HG03045 (cell line): Measurements from ENCODE around the gene ODAD4.

Experiments
- ATAC-seq: cut with Tn5 transposase; IDR thresholded peaks from one replicate; pipeline ENCODE4 v1.9.1; 2021; ENCODE audit warnings: mild to moderate bottlenecking, moderate library complexity; ENCODE audit not compliant: unreplicated experiment

ODAD4 gene

DNA sequence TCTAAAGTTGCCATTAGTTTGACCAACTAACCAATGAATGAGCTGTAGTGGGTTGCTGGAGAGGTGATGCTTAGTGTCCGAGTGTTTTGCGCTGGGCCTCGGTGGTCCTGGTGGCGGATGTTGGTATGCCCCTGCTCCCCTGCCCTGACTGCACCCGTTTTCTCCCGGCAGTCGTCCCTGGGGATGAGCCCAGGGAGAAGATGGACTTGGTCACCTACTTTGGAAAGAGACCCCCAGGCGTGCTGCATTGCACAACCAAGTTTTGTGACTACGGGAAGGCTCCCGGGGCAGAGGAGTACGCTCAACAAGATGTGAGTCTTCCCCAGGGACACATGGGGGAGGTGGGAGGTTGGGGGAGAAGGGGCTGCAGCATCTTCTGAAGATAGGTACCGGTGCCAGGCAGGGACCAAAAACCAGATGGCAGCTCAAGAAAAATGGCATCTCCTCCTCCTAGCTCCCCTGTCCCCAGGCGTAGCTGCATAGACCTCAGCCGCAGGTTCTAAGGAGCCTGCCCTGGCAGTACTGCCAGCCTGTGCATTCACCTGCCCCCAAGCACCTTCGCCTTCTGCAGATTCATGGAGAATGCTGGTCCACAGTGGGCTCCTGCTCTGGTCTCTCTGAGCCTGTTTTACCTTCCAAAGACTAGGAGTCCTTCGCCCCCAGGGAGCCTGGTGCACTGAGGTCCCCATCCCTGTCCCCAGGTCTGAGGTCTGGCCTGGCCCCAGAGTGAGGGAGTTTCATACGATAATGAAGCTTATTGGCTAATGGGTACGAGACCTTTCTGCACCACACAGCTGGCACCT is 41.5 kb downstream of the ODAD4 start:
- ATAC-seq = no peak

DNA sequence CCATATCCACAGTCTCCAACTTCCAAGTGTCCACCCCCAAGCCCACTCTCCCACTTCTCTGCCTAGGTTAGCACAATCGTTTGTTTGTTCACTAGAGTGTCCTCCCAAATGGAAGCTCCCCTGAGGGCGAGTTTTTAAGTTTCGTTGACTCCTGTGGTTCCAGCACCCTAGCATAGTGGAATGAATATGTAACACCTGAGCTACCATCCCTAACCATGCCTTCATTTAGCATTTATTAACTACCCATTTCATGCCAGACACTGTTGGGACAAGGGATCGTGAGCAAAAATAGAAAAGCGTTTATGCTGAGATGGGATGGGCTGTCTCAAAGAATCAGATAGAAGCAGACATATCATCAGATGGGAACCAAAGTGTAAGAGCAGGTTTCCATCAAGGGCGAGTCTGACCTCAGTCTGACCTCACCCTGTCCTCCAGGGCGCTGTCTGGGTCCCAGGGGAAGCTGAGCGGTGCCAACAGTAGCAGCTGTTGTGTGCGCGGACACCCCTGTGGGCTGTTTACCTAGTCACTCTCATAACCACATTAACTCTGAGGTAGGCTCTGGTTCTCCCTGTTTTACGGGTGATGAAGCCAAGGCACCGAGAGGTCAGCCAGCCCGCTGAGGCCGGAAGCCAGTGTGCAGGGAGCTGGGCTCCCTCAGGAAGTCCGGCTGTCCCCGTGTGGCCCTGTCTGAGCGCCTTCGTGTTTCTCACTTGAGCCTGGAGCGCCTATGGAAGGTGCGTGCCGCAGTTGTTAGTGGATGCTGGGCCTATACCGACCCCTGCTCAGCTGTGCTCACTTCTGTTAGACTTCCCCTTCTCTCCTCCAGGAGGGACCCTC is 42.4 kb downstream of the ODAD4 start:
- no peak for ATAC-seq

DNA sequence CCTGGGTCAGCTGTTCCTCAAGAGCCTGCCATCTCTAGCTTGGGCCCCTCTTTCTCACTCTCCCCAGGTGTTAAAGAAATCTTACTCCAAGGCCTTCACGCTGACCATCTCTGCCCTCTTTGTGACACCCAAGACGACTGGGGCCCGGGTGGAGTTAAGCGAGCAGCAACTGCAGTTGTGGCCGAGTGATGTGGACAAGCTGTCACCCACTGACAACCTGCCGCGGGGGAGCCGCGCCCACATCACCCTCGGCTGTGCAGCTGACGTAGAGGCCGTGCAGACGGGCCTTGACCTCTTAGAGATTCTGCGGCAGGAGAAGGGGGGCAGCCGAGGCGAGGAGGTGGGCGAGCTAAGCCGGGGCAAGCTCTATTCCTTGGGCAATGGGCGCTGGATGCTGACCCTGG is 43.0 kb downstream of the ODAD4 start:
- ATAC-seq = no peak

DNA sequence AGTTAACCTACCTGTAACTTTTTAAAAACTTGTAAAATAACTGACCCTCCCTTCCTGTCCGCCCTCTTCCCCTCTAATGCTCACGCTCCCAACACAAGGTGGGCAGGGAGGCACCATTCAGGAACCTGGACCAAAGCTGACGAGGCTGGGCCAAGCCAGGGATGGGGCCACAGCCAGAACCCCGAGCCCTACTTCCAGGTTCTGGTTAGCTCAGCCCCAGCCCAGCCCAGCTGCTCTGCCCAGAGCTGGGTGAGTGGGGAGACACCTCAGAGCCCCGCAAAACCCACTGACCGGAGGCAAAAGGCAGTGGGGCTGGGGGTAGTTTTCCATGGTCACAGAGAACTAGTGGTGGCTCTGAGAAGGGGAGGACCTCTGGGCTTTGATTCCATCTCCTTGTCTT is 43.6 kb downstream of the ODAD4 start:
- no peak for ATAC-seq

DNA sequence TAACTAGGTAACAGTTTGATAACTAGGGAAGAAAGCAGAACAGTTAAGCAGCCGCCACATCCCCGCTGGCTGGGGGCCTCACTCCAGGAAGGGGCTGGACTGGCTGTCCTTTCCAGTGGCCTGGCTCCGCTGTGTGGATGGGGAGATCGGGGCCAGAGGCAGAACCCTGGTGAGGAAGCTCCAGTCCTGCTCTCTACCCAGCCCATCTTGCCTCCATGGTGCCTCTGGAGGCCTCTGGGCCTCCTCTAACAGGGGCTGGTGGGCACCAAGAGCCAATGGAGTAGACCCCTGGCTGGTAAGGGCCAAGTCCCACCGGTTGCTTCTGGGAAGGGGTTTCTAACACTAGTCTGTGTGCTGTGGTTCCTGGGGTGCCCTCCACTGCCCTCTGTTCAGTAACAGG is 44.2 kb downstream of the ODAD4 start:
- ATAC-seq = no peak

DNA sequence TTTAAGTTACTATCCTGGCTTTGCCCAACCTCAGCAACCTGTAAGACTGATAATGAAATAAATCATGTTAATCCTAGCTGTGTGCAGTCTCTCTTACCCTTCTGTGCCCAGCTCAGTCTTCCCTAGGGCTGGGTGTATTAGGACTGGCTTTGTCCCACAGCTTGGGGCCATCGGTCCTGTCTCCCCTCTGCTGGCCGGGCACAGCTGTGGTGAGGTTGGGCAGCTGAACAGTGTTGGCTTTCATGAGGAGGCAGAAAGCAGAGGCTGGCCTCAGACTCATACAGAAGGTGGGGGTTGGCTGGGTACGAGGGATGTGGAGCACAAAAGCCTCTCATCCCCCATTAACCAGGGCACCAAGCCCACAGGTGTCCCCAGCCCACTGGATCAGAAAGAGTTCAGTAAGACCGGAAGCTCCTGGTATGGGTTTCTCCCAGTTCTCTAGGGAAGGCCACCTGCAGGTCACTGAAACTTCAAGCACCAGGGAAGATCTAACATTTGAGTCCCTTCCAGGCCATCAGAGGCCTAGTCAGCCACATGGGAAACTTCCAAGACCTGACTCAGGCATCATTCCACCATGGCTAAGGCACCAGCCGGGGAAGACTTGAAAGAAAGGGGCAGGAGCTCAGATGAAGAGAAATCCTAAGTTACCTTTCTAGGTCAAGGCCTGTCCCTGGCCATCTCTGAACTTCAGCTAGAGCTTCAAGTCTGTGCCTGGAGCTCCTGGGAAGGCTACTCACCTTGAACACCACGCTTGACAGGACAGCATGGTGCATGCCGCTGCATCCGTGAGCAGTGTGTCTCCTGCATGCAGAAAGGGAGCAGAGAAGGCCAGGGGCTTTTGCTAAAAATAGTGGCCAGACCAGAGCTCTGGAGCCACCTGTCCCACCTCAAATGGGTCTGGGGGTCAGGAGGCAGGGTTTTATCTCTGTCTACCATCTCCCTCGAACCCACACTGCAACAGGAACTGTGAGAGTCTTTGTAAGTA is 45.0 kb downstream of the ODAD4 start:
- no peak for ATAC-seq

DNA sequence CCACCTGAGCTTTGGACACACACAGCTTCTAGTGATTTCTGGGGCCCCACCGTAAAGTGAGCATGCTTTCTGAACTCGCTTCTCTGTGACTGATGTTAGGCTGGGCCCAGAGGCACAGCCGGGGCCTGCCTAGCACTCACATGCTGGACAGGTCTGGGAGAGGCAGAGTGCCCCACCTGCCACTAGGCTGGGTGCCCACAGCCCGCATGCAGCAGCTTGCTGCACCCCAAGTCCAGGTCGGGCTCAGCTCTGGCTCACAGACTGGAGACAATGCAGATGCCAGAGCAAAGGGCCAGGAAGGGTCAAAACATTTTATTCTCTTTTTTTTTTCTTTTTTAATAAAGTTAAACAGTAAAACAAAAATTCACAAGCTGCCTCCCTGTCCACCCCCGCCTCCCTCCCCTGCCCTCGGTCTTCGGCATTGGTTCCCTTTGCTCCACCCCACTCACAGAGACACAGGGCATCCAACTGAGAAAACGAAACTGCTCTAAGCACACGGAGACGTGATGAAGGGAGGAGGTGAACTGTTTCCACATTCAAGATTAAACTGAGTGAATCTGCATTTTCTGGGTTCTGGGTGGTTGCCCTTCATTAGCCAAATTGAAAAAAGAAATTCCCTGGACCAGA is 45.8 kb downstream of the ODAD4 start:
- no peak for ATAC-seq

DNA sequence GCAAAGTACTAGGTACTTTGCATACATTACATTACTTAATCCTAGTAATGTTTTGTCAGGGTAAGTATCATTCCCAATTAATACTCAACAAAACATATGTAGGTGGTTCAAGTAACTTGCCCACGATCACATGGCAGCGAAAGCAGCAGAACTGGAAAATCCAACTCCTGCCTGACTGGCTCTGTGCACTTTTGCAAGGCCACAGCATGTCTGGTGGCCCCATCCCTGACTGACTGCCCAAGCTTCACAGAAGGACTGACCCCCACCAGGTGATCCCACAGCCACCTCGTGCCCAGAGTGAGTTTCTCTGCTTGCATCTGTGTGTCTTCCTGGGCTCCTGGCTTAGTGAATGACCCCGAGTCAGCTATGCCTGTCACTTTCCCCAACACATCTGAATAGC is 47.6 kb downstream of the ODAD4 start:
- ATAC-seq = no peak

DNA sequence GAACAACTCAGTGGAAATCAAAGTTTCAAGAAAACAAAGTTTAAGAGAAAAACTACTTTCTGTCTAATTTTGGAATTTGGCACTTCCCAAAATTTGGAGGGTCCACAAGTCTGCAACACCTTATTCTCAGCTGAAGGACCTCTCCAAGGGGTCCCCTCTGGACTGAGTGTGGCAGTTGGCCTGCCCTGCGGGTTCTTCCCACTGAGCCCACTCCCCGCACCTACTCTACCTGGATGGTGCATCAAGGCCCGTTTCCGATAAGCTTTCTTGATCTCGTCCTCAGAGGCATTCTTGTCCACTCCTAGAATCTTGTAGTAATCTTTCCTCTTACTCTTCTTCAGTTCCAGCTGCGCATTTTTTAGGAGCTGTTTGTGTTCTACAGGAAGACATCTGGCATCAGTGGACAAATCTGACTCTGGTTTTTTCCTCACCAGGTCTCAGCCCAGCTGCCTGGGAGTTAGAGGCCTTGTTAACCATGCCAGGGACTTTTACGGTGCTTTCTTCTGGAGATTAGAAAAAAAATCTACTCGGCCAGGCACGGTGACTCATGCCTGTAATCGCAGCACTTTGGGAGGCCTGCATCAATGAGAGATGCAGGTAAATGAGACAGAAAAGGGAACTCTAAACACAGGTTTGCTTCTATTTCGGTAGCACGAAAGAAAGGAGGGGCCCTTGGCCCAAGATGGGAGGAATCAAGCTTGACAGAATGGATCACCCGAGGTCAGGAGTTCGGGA is 51.8 kb downstream of the ODAD4 start:
- no peak for ATAC-seq

DNA sequence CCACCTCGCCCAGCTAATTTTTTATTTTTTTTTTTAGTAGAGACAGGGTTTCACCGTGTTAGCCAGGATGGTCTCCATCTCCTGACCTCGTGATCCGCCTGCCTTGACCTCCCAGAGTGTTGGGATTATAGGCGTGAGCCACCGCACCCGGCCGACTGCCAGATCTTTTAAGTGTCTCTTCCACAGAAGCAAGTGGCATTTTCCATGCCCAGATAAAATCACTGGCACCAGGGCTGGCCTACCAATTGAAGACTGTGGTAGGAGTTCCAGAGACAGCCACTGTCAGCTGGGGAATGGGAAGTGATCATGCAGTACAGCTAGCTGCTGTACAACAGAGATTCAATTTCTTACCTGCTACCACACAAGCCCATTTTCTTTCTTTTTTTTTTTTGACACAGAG is 54.0 kb downstream of the ODAD4 start:
- ATAC-seq = no peak

DNA sequence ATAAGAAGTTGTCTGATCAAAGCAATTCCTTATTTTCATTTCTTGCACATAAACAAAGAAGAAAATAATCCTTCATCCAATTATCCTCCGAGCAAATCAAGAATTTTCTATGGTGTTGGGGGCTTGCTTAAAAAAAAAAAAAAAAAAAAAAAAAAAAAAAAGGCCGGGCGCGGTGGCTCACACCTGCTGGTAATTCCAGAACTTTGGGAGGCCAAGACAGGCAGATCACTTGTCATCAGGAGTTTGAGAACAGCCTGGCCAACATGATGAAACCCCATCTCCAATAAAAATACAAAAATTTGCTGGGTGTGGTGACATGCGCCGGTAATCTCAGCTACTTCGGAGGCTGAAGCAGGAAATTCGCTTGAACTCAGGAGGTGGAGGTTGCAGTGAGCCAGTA is 55.5 kb downstream of the ODAD4 start:
- ATAC-seq = no peak

DNA sequence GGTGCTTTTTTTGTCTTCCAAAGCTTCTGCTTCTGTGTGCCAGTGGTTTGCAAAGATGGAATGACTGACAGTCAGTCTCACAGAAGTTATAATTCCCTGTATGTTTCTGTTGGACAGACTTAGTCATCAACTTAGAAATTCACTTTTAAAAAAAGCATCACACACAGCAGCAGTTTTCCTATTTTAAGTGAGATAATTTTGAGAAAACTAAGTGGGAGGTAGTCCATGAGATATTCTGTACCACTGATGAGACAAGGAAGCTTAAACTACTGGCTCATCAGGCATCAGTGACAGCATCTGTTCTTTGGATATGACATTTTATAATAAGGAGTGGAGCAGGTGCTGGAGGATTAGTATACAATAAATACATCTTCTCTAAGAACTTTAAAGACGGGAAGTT is 56.2 kb downstream of the ODAD4 start:
- no peak for ATAC-seq

DNA sequence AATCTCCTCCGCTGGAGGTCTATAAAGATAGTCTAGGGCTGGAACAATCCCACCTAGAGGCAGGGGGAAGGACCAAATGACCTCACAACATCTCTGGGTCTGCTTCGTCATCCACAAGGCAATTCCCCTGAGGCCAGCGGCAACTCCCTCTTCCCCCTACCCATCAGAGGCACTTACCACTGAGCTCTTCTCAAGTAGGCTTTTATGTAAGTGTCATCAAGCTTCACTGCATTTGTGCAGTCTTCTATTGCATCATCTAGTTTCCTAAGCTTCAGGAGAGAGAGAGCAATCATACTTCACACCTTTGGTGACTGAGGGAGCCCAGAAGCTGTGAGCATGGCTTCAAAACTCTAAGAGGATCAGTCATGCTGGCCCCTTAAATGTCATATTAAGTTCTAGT is 57.2 kb downstream of the ODAD4 start:
- ATAC-seq = no peak

DNA sequence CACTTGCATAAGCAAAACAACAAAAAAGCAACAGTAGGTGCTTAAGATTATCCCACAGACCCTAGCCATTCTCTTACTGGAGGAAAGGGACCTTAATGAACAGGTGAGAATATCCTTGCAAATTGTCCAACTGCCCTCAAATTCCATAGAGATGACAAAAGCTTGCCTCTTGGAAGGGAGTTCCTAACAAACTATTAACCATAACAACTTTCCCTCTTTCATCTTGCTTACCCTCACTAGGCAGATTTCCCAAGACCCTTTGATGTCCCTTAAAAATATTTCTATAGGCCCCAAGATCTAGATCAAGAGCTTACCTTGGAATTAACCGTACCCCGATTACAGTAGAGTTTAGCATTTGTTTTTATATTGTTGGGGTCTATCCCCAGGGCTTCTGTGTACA is 58.0 kb downstream of the ODAD4 start:
- ATAC-seq = no peak

DNA sequence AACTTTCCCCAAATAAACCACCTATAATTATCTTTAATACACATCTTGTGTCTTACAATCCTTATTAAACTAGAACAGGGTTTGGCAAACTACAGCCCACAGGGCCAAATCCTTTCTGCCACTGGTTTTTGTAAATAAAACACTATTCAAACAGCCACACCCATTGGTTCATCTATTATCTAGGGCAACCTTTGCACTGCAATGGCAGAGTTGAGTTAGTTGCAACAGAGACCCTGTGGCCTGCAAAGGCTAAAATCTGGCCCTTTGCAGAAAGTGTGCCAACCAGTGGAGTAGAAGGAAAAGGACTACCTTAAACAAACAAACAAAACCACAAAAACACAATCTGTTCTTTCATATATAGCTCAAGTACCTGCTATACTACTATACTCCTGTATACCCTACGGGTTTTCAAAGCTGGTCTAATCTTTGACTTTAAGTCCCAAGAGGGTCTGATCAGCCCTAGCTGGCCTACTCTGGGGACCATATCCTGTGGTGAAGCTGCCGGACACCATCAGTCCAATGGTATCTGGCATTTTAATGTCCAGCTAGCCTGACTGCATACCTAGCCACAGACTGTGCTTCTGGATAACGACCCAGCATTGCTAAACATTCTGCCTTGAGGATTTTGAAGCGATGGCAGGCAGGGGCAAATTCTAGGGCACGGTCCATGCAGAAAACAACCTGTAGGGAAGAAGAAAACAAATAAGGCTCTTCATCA is 59.4 kb downstream of the ODAD4 start:
- ATAC-seq = no peak

DNA sequence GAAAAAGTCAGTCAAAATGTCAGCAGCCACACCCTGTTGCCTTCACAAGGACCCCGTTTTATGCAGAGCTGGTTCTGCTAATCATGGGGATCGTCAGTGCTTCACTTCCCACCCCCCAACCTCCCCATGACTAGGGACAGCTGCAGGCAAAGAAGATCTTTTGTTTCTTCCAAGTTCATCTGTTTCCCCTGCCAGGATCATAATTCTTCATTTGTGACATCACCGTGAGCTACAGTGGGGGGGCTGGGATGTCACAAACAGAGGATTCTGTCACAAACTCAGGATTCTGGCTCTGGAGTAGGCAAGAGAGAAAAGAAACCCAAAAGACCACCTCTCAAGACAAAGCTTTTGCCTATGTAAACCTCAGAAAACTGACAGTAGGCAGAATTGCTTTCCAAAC is 62.2 kb downstream of the ODAD4 start:
- ATAC-seq = no peak

DNA sequence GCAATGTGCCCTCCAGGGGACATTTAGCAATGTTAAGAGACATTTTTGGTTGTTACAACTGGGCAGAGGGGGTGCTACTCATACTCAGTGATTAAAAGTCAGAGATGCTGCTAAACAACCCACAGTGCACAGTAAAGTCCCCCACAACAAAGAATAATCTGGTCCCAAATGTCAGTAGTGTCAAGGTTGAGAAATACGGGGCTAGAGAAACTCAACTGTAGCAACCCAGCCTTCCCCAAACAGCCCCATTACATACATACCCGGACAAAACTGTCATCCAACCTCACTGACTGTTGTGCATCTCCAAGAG is 66.4 kb downstream of the ODAD4 start:
- ATAC-seq = no peak

DNA sequence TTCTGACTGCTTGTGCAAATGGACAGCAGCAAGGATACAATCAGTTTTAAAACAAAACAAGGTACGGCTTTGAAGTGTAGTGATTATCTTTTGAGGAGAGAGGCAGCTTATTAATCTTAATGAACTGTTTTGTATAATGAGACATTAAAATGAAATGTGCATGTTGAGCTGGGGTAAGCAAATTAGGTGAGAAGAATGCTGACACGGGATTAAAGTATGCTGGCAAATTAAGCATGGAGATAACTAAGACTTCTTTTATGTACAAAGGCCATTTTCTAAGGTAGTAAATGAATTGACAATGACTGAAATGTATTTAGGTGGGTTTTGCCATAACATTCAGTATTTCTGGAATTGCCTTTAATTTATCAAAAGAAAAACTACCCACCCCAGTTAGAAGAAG is 68.1 kb downstream of the ODAD4 start:
- no peak for ATAC-seq

DNA sequence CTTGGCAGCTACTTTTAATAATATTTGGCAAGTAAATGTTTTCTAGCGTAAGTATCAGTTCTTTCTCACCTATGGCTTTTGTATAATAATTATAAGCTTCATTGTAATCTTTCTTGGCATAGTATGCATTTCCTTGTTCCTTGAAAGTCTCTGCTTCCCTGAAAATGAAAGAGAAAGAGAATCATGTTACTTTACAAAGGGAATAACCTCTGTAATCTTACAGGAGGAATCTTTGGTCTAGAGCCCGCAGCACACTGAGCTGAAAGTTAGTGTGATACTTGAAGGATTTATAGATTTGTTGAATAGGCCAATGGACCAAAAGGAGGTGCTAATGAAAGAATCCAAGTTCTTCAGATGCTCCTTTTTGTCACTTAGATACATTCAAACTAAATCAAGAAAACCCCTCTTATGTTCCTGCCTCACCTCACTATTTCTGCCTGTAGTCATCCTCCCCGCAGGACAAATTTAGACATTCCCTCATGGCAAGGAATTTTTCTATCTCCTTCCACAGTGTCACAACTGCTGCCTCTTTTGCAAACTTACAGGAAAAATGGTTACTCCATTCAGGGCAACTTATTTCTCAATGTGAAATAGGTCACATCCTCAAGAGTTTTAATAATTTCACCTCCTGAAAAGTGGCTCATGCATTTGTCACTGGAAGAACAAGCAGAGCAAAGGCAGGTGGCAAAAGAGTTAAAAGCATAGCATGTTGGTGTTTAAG is 70.2 kb downstream of the ODAD4 start:
- ATAC-seq = no peak
